Psoas muscle (tissue), 8 donors: ENCODE measurements around the gene FOXF1. TPM values are rescaled to one million over a fixed set of nuclear protein-coding genes. Genes with fewer than 3 reads are reported as not detected.

Experiments used
- ATAC-seq, 4 donors: fragments of 200-7000 bp; cut with Tn5 transposase; one replicate each; pipeline ENCODE4 v1.9.1; 2020; ENCODE audit warnings: moderate library complexity in 3 of 4, mild to moderate bottlenecking in 2 of 4
- DNase-seq, 2 donors: peaks; one replicate each; pipeline ENCODE4 v3.0.0-alpha.2; 2020
- H3K27ac ChIP-seq: fragments of 200-600 bp; one replicate; pipeline ENCODE4 v1.8.0; 2022
- H3K27me3 ChIP-seq, 3 donors: fragments of 200-600 bp in 1 of 3; one replicate each; pipeline versions ENCODE4 v1.6.1 to v1.8.0; 2013 to 2022; ENCODE audit warnings: low read length in 2 of 3, mild to moderate bottlenecking in 2 of 3, moderate library complexity in 1 of 3; ENCODE audit not compliant: insufficient read depth in 3 of 3
- H3K36me3 ChIP-seq, 2 donors: fragments of 200-600 bp in 1 of 2; one replicate each; pipeline versions ENCODE4 v1.6.1 to v1.8.0; 2013 to 2022; ENCODE audit warnings: low read depth in 1 of 2, mild to moderate bottlenecking in 1 of 2, moderate library complexity in 1 of 2; ENCODE audit not compliant: insufficient read depth in 1 of 2
- H3K4me1 ChIP-seq: fragments of 200-600 bp; one replicate; pipeline ENCODE4 v1.8.0; 2022
- H3K4me3 ChIP-seq: fragments of 200-600 bp; one replicate; pipeline ENCODE4 v1.8.0; 2022; ENCODE audit warnings: mild to moderate bottlenecking
- H3K9me3 ChIP-seq: fragments of 200-600 bp; one replicate; pipeline ENCODE4 v1.8.0; 2022
- WGBS, 3 donors: extraction: QIAGEN DNeasy Blood & Tissue Kit; methylation state at CpG; one replicate each; pipeline versions ENCODE4 v1.1.6 to v1.1.7; 2013; 5-methylcytosine and 5-hydroxymethylcytosine counted together
- intact Hi-C, 2 donors: fragments of 100-400 bp; cut with DNase I; formaldehyde crosslinking; loops; one replicate each; pipeline versions ENCODE4 v1.11.0 to v1.14.2; 2022
- polyA plus RNA-seq, 3 donors: library from polyadenylated mRNA; stranded (reverse); fragments of 200-250 nt; gene quantifications; one replicate each; pipeline ENCODE4 v1.2.3, GENCODE V29; 2013
- total RNA-seq, 4 donors: library from RNA; stranded (reverse); fragmentation: NEBNext Ultra II Directional in 2 of 4; extraction: Animal tissue kit (Norgen Biotek cat#: 25700) in 2 of 4; gene quantifications; one replicate each; pipeline versions ENCODE4 v1.2.1 to v1.2.4, GENCODE V29; 2021 to 2023
- TF ChIP-seq, protein P1 (sequence below): fragments of 200-600 bp; IDR thresholded peaks from one replicate; pipeline ENCODE4 v1.8.0; 2022; ENCODE audit warnings: antibody characterized with exemption
- donor health status: healthy with polysubstance abuse.
- donor health status: DM: no; HTN: no; CAD: no; lungs with moderate emphysema.
- donor health status: Bipolar disorder and iron deficiency.
- donor health status: healthy.
- donor health status: DM: yes; HTN: yes; CAD: no.
- donor health status: DM: no; HTN: no; CAD: no.
- donor health status: DM: no; HTN: no; CAD: no.
- donor health status: DM: yes; HTN: yes; CAD: no.

Gene FOXF1
- total and polyA plus RNA-seq, 7 donors: 0.01 to 0.12 (median 0.03) TPM; not detected in 2

DNA sequence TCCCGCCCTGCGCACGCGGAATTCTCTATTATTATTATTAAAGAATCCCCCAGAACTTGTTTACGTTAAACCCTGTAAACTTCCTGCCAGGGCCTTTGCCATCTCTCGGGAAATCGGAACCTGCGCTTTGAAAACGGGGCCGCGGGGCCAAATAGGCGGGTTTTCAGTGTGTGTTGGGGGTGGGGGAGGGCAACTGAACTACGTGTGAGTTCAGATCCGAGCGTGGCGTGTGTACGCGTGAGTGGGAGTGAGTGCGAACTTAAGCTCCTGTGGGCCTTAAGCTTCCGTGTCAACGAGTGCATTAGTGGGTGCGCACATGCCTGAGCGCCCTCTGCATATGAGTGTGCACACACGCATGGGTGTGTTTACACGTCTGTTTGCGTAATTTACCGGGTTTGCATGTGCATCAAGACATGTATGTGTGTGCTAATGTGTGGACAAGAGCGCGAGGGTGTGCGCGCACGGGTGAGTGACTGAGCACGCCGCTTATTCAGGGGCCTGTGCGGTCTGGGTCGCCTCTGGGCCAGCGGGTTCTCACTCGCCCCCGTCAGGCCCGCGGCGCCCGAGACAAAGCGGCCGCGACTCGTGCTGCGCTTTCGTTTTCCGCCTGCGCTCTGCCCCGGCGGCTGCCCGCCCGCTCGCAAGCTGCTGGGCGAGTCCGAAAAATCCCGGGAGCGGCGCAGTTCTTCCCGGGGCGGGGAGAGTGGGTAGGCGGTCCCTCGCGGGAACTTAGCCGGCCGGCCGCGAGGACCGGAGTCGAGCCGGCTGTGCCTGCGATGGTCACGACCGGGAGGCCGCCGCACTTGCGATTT lies 1.2 kb upstream of the FOXF1 start:
- Histone ChIP-seq H3K4me1 (peaks cover 23% of the 10 kb centered on the region), H3K27ac (no peak overlapping the region), H3K4me3 (peak overlapping the region; percentile 66), H3K27me3 (peaks cover 0 to 98% (median 63%) of the 10 kb centered on the region in 3 donors), H3K9me3 (no peaks in the 10 kb centered on the region), H3K36me3 (no peaks in the 10 kb centered on the region)
- peak; percentile 55 to 57 for DNase-seq
- TF ChIP-seq, protein P1, sequence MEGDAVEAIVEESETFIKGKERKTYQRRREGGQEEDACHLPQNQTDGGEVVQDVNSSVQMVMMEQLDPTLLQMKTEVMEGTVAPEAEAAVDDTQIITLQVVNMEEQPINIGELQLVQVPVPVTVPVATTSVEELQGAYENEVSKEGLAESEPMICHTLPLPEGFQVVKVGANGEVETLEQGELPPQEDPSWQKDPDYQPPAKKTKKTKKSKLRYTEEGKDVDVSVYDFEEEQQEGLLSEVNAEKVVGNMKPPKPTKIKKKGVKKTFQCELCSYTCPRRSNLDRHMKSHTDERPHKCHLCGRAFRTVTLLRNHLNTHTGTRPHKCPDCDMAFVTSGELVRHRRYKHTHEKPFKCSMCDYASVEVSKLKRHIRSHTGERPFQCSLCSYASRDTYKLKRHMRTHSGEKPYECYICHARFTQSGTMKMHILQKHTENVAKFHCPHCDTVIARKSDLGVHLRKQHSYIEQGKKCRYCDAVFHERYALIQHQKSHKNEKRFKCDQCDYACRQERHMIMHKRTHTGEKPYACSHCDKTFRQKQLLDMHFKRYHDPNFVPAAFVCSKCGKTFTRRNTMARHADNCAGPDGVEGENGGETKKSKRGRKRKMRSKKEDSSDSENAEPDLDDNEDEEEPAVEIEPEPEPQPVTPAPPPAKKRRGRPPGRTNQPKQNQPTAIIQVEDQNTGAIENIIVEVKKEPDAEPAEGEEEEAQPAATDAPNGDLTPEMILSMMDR: no peak
- intact Hi-C loops: no loop called here
- peak in 3 of 4 donors; percentile 23 to 51 (median 46) for ATAC-seq
- 1% methylated on average over 78 to 79 of the region's 79 CpGs for WGBS, 3 donors

DNA sequence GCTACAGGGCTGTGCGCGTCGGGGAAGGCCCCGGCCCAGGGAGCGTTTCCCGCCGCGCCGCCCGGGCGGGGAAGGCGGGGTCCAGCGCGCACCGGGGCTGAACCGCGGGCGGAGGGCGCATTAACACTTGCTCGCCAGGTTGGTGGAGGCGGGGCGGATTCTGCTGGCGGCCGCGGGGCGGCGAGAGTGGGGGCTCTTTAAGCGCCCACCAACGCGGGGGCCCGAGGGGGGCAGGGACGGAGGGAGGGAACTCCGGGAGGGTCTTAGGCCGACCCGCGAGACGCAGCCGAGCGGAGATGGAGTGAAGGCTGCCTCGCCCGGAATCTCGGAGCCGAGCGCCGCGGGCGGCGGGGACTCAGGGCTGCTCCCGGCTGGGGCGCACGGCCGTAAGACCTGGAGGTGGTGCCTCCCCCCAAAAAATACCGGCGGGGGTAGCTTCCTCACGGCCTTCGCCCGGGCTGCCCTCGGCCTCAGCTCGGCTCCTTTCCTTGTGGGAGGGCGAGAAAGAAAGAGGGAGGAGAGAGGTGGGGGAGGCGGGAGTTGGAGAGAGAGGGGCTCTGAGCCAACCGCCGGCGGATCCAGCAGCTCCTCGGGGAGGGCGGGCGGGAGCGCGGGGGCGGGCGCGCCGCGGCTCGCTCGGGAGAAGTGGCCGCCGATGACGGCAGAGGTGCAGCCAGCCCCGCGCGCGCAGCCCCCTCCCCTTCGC lies 415 bp upstream of the FOXF1 start:
- H3K27me3 ChIP-seq: peaks cover 0 to 98% (median 58%) of the 10 kb centered on the region in 3 donors
- H3K27ac ChIP-seq: no peak overlapping the region
- ATAC-seq (peak in 2 of 4 donors; percentile 24 to 27), DNase-seq (peak; percentile 51 to 53)
- H3K36me3 ChIP-seq: no peaks in the 10 kb centered on the region
- peaks cover 23% of the 10 kb centered on the region for H3K4me1 ChIP-seq
- H3K9me3 ChIP-seq: no peaks in the 10 kb centered on the region
- TF ChIP-seq, protein P1: no peak
- WGBS, 3 donors: 0 to 1% (median 1%) methylated on average over 48 to 84 of the region's 84 CpGs
- peak overlapping the region; percentile 66 for H3K4me3 ChIP-seq
- intact Hi-C loops: no loop called here

DNA sequence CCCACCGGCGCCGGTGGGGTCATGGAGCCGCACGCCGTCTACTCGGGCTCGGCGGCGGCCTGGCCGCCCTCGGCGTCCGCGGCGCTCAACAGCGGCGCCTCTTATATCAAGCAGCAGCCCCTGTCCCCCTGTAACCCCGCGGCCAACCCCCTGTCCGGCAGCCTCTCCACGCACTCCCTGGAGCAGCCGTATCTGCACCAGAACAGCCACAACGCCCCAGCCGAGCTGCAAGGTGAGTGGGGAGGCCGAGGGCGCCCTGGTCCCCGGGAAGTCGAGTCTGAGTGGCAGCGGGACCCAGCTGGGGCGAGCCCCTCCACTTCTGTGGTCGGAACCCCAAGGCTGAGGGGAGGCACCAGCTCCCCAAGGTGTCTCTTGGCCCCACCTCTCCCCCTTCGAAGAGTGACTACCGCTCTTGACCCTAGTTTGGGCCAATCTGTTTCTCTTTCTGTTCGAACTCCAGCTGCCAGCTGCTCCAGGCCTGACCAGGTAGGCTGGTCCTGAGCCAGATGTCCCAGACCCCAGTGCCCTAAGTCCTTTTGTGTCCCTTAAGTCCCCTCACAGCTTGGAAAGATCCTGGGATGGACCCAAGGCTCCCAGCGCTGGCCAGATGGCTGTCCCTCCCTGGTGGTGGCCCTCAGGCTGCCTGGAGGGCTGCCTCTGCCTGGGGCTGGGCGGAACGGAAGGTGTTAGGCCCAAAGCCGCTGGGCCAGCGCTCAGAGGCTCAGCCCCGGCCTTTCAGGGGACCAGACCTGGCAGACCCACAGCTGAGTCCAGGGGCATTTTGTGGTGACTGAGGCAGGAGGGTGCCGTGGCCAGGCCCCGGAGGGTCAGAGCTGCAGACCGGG lies 1.2 kb downstream of the FOXF1 start:
- intact Hi-C loops: no loop called here
- H3K36me3 ChIP-seq: no peaks in the 10 kb centered on the region
- no peak overlapping the region for H3K4me3 ChIP-seq
- no peak for ATAC-seq
- peaks cover 30% of the 10 kb centered on the region for H3K4me1 ChIP-seq
- no peaks in the 10 kb centered on the region for H3K9me3 ChIP-seq
- 23 to 30% (median 24%) methylated on average over 41 to 44 of the region's 44 CpGs for WGBS, 3 donors
- H3K27me3 ChIP-seq: peaks cover 0 to 100% (median 60%) of the 10 kb centered on the region in 3 donors
- peak in 1 of 2 donors; percentile 46 for DNase-seq
- H3K27ac ChIP-seq: no peak overlapping the region
- TF ChIP-seq, protein P1: no peak

DNA sequence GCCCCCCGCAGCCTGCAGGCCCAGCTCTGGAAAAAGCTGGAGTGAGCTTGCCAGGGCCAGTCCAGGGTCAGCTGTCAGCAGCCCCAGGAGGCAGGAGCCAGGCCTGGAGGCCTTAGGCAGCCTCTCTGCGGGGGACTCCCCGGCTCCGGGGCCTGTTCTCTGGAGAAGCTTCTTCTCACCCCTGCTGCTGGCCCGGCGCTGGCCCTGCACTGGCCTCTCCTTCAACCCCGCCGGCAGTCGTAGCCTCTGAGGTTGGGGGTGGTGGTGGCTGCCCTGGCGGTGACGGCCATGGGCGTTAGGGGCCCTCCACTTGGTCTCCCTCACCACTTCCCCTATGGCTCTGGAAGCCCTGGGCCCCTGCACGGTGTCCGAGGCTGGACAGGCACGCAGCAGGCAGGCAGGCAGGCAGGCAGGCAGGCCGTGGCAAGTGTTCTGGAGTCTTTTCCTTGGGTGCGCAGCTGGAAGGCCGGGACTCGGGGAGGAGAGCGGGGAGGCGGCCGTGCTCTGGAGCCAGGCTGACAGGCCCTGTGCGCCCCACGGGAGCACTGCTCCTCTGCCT lies 2.1 kb downstream of the FOXF1 start:
- 19 to 29% (median 24%) methylated on average over 16 to 24 of the region's 24 CpGs for WGBS, 3 donors
- intact Hi-C loops: no loop called here
- no peak for ATAC-seq

More for the DNA sequence above, 2.1 kb downstream of the FOXF1 start:
- peaks cover 0 to 100% (median 65%) of the 10 kb centered on the region in 3 donors for H3K27me3 ChIP-seq
- H3K36me3 ChIP-seq: no peaks in the 10 kb centered on the region
- H3K27ac ChIP-seq: no peak overlapping the region
- TF ChIP-seq, protein P1: no peak
- peak in 1 of 2 donors; percentile 44 for DNase-seq
- H3K4me3 ChIP-seq: no peak overlapping the region
- peaks cover 30% of the 10 kb centered on the region for H3K4me1 ChIP-seq
- no peaks in the 10 kb centered on the region for H3K9me3 ChIP-seq
